ENCODE results near the gene NKX6-2. TPM values are rescaled to one million over a fixed set of nuclear protein-coding genes. Genes with fewer than 3 reads are reported as not detected.
A peak's percentile ranks its signal among the peaks of the same experiment; 100 is the strongest.
"Not testable (repeated sequence)": the region's sequence is repeated elsewhere in the genome, so short reads cannot be mapped to it uniquely, and the experiment has no call there.

Gene NKX6-2
- total and polyA plus RNA-seq, 5 donors from 2014 or later: 0.82 TPM; not detected in 4

- Histone ChIP-seq H3K9me3 (ENCODE audit: control insufficient read depth in 2 of 2, low read length in 2 of 2) (no peaks in the 10 kb centered on the region), H3K4me1 (ENCODE audit: control insufficient read depth, insufficient read depth, low read length, poor library complexity, severe bottlenecking) (no peaks in the 10 kb centered on the region), H3K4me3 (ENCODE audit: low read depth, low read length) (no peak overlapping the region), H3K27me3 (ENCODE audit: control insufficient read depth, insufficient read depth, low read length) (no peaks in the 10 kb centered on the region), H3K36me3 (ENCODE audit: control insufficient read depth, insufficient read depth, low read length) (peaks cover 4% of the 10 kb centered on the region), H3K27ac (ENCODE audit: insufficient read depth, low read length, poor library complexity, severe bottlenecking) (no peak overlapping the region)
- DNase-seq (no peak), ATAC-seq (ENCODE audit: low read depth in 2 of 2) (no peak)
- peak overlapping the region in 1 of 3 donors; percentile 20 for H3K27ac Mint-ChIP-seq
- peaks cover 0 to 5% (median 0%) of the 10 kb centered on the region in 4 donors for H3K4me1 Mint-ChIP-seq
- peaks cover 0 to 2% (median 0%) of the 10 kb centered on the region in 7 donors for H3K9me3 Mint-ChIP-seq
- H3K36me3 Mint-ChIP-seq: peaks cover 20% of the 10 kb centered on the region
- no peak overlapping the region for H3K4me3 Mint-ChIP-seq
- H3K27me3 Mint-ChIP-seq: peaks cover 12% of the 10 kb centered on the region
These were observed 6.2 kb downstream of the NKX6-2 start for GRCh38 chr10:132779549-132780294.

- no peak for ATAC-seq (ENCODE audit: low read depth in 2 of 2)
- peaks cover 0 to 3% (median 0%) of the 10 kb centered on the region in 7 donors for H3K9me3 Mint-ChIP-seq
- H3K27ac ChIP-seq (ENCODE audit: insufficient read depth, low read length, poor library complexity, severe bottlenecking): no peak overlapping the region
- H3K36me3 ChIP-seq (ENCODE audit: control insufficient read depth, insufficient read depth, low read length): no peaks in the 10 kb centered on the region
- no peaks in the 10 kb centered on the region for H3K9me3 ChIP-seq (ENCODE audit: control insufficient read depth in 2 of 2, low read length in 2 of 2)
- H3K27ac Mint-ChIP-seq: no peak overlapping the region
- no peaks in the 10 kb centered on the region for H3K27me3 ChIP-seq (ENCODE audit: control insufficient read depth, insufficient read depth, low read length)
- H3K4me1 Mint-ChIP-seq: no peaks in the 10 kb centered on the region
- H3K4me3 Mint-ChIP-seq: no peak overlapping the region
- no peaks in the 10 kb centered on the region for H3K27me3 Mint-ChIP-seq
- no peaks in the 10 kb centered on the region for H3K4me1 ChIP-seq (ENCODE audit: control insufficient read depth, insufficient read depth, low read length, poor library complexity, severe bottlenecking)
- H3K4me3 ChIP-seq (ENCODE audit: low read depth, low read length): no peak overlapping the region
- no peak for DNase-seq
- H3K36me3 Mint-ChIP-seq: peaks cover 21% of the 10 kb centered on the region
These were observed 8.5 kb downstream of the NKX6-2 start for GRCh38 chr10:132777441-132777840.

GRCh38 chr10:132776821-132777220 is 9.1 kb downstream of the NKX6-2 start:
- no peaks in the 10 kb centered on the region for H3K27me3 Mint-ChIP-seq
- DNase-seq (no peak), ATAC-seq (ENCODE audit: low read depth in 2 of 2) (no peak)
- H3K9me3 Mint-ChIP-seq: peaks cover 0 to 3% (median 0%) of the 10 kb centered on the region in 7 donors
- Histone ChIP-seq H3K4me1 (ENCODE audit: control insufficient read depth, insufficient read depth, low read length, poor library complexity, severe bottlenecking) (no peaks in the 10 kb centered on the region), H3K36me3 (ENCODE audit: control insufficient read depth, insufficient read depth, low read length) (no peaks in the 10 kb centered on the region), H3K27me3 (ENCODE audit: control insufficient read depth, insufficient read depth, low read length) (no peaks in the 10 kb centered on the region), H3K4me3 (ENCODE audit: low read depth, low read length) (no peak overlapping the region), H3K27ac (ENCODE audit: insufficient read depth, low read length, poor library complexity, severe bottlenecking) (no peak overlapping the region), H3K9me3 (ENCODE audit: control insufficient read depth in 2 of 2, low read length in 2 of 2) (no peaks in the 10 kb centered on the region)
- H3K4me1 Mint-ChIP-seq: no peaks in the 10 kb centered on the region
- H3K4me3 Mint-ChIP-seq: no peak overlapping the region
- H3K27ac Mint-ChIP-seq: no peak overlapping the region
- H3K36me3 Mint-ChIP-seq: peaks cover 18% of the 10 kb centered on the region

- Histone ChIP-seq H3K27me3 (ENCODE audit: control insufficient read depth, insufficient read depth, low read length) (no peaks in the 10 kb centered on the region), H3K4me1 (ENCODE audit: control insufficient read depth, insufficient read depth, low read length, poor library complexity, severe bottlenecking) (no peaks in the 10 kb centered on the region), H3K36me3 (ENCODE audit: control insufficient read depth, insufficient read depth, low read length) (no peaks in the 10 kb centered on the region), H3K4me3 (ENCODE audit: low read depth, low read length) (no peak overlapping the region), H3K27ac (ENCODE audit: insufficient read depth, low read length, poor library complexity, severe bottlenecking) (no peak overlapping the region), H3K9me3 (ENCODE audit: control insufficient read depth in 2 of 2, low read length in 2 of 2) (no peaks in the 10 kb centered on the region)
- no peaks in the 10 kb centered on the region for H3K27me3 Mint-ChIP-seq
- H3K36me3 Mint-ChIP-seq: peaks cover 15% of the 10 kb centered on the region
- ATAC-seq (ENCODE audit: low read depth in 2 of 2) (no peak), DNase-seq (no peak)
- no peaks in the 10 kb centered on the region for H3K4me1 Mint-ChIP-seq
- H3K27ac Mint-ChIP-seq: no peak overlapping the region
- no peak overlapping the region for H3K4me3 Mint-ChIP-seq
- peaks cover 0 to 3% (median 0%) of the 10 kb centered on the region in 7 donors for H3K9me3 Mint-ChIP-seq
These were observed 9.8 kb downstream of the NKX6-2 start for GRCh38 chr10:132776186-132776585.

- Mint-ChIP-seq H3K27ac (peak overlapping the region in 1 of 3 donors; percentile 46), H3K4me1 (no peaks in the 10 kb centered on the region), H3K4me3 (no peak overlapping the region), H3K36me3 (peaks cover 11% of the 10 kb centered on the region), H3K9me3 (peaks cover 0 to 3% (median 0%) of the 10 kb centered on the region in 7 donors), H3K27me3 (no peaks in the 10 kb centered on the region)
- no peak for DNase-seq
- no peak for ATAC-seq (ENCODE audit: low read depth in 2 of 2)
- no peaks in the 10 kb centered on the region for H3K9me3 ChIP-seq (ENCODE audit: control insufficient read depth in 2 of 2, low read length in 2 of 2)
- H3K4me3 ChIP-seq (ENCODE audit: low read depth, low read length): no peak overlapping the region
- no peak overlapping the region for H3K27ac ChIP-seq (ENCODE audit: insufficient read depth, low read length, poor library complexity, severe bottlenecking)
- no peaks in the 10 kb centered on the region for H3K27me3 ChIP-seq (ENCODE audit: control insufficient read depth, insufficient read depth, low read length)
- H3K4me1 ChIP-seq (ENCODE audit: control insufficient read depth, insufficient read depth, low read length, poor library complexity, severe bottlenecking): no peaks in the 10 kb centered on the region
- H3K36me3 ChIP-seq (ENCODE audit: control insufficient read depth, insufficient read depth, low read length): no peaks in the 10 kb centered on the region
These were observed 10.8 kb downstream of the NKX6-2 start for GRCh38 chr10:132774902-132775863.

- Mint-ChIP-seq H3K27me3 (no peaks in the 10 kb centered on the region), H3K27ac (no peak overlapping the region), H3K4me3 (no peak overlapping the region), H3K36me3 (peaks cover 9% of the 10 kb centered on the region), H3K4me1 (no peaks in the 10 kb centered on the region), H3K9me3 (peaks cover 0 to 3% (median 0%) of the 10 kb centered on the region in 7 donors)
- no peaks in the 10 kb centered on the region for H3K4me1 ChIP-seq (ENCODE audit: control insufficient read depth, insufficient read depth, low read length, poor library complexity, severe bottlenecking)
- H3K9me3 ChIP-seq (ENCODE audit: control insufficient read depth in 2 of 2, low read length in 2 of 2): no peaks in the 10 kb centered on the region
- ATAC-seq (ENCODE audit: low read depth in 2 of 2) (no peak), DNase-seq (no peak)
- H3K27ac ChIP-seq (ENCODE audit: insufficient read depth, low read length, poor library complexity, severe bottlenecking): no peak overlapping the region
- no peak overlapping the region for H3K4me3 ChIP-seq (ENCODE audit: low read depth, low read length)
- no peaks in the 10 kb centered on the region for H3K27me3 ChIP-seq (ENCODE audit: control insufficient read depth, insufficient read depth, low read length)
- H3K36me3 ChIP-seq (ENCODE audit: control insufficient read depth, insufficient read depth, low read length): no peaks in the 10 kb centered on the region
These were observed 11.6 kb downstream of the NKX6-2 start for GRCh38 chr10:132774181-132774901.

GRCh38 chr10:132772816-132773215 is 13.1 kb downstream of the NKX6-2 start:
- H3K27me3 ChIP-seq (ENCODE audit: control insufficient read depth, insufficient read depth, low read length); H3K27me3 Mint-ChIP-seq; DNase-seq; H3K27ac ChIP-seq (ENCODE audit: insufficient read depth, low read length, poor library complexity, severe bottlenecking); H3K4me1 Mint-ChIP-seq; ATAC-seq (ENCODE audit: low read depth in 2 of 2); H3K4me3 ChIP-seq (ENCODE audit: low read depth, low read length); H3K9me3 Mint-ChIP-seq; H3K27ac Mint-ChIP-seq; H3K4me1 ChIP-seq (ENCODE audit: control insufficient read depth, insufficient read depth, low read length, poor library complexity, severe bottlenecking); H3K9me3 ChIP-seq (ENCODE audit: control insufficient read depth in 2 of 2, low read length in 2 of 2); H3K4me3 Mint-ChIP-seq; H3K36me3 ChIP-seq (ENCODE audit: control insufficient read depth, insufficient read depth, low read length): not testable (repeated sequence)
- peaks cover 13% of the 10 kb centered on the region for H3K36me3 Mint-ChIP-seq
